SK-N-MC (cell line): ENCODE measurements around the gene AP2S1.

Source experiments
- EZH2 ChIP-seq: fragments of 200-600 bp; sonication (generic); IDR thresholded peaks from one replicate; pipeline ENCODE4 v1.6.1; 2017; ENCODE audit warnings: antibody characterized with exemption
- FOXP2 ChIP-seq: optimal IDR thresholded peaks from 2 replicates; pipeline ENCODE3; 2011; ENCODE audit warnings: mild to moderate bottlenecking, moderate library complexity; ENCODE audit not compliant: insufficient read depth; ENCODE audit errors: extremely low read length, control extremely low read depth
- POLR2AphosphoS5 ChIP-seq: IDR thresholded peaks from 2 replicates; pipeline ENCODE4 v1.6.1; 2012; ENCODE audit warnings: mild to moderate bottlenecking, low read depth, low read length, borderline replicate concordance

GRCh38 chr19:46848389-46848788 is 2.3 kb downstream of the AP2S1 start:
- TF ChIP-seq POLR2AphosphoS5 (no peak), EZH2 (no peak), FOXP2 (no peak)
